Mesothelial cell of epicardium (in vitro differentiated cells): Measurements from ENCODE around the gene ZNF750. TPM values are rescaled to one million over a fixed set of nuclear protein-coding genes. Genes with fewer than 3 reads are reported as not detected.

Experiments
- DNase-seq, 2 experiments: peaks; one replicate each; pipeline ENCODE4 v3.0.0; 2021; ENCODE audit warnings: low spot score in 2 of 2; ENCODE audit not compliant: unreplicated experiment in 2 of 2
- H3K27ac Mint-ChIP-seq: 2 replicates; pipeline ENCODE4 v1.8.0; 2021; ENCODE audit warnings: mixed read lengths
- H3K27me3 Mint-ChIP-seq: 2 replicates; pipeline ENCODE4 v1.8.0; 2021; ENCODE audit warnings: low read depth, mixed read lengths
- H3K36me3 Mint-ChIP-seq: 2 replicates; pipeline ENCODE4 v1.8.0; 2021; ENCODE audit warnings: mixed read lengths
- H3K4me1 Mint-ChIP-seq: 2 replicates; pipeline ENCODE4 v1.8.0; 2021; ENCODE audit warnings: mixed read lengths
- H3K4me3 Mint-ChIP-seq: 2 replicates; pipeline ENCODE4 v1.8.0; 2021; ENCODE audit warnings: mild to moderate bottlenecking, moderate library complexity, mixed read lengths
- H3K9me3 Mint-ChIP-seq: 2 replicates; pipeline ENCODE4 v1.8.0; 2021; ENCODE audit warnings: mixed read lengths
- total RNA-seq: library from RNA; stranded (reverse); gene quantifications from 3 replicates; pipeline ENCODE4 v1.2.1, GENCODE V29; 2021
- TF ChIP-seq, protein P1 (sequence below): fragments of 200-600 bp; sonication (generic); IDR thresholded peaks from one replicate; pipeline ENCODE4 v1.5.0; 2021; ENCODE audit warnings: antibody characterized with exemption; ENCODE audit not compliant: unreplicated experiment

Gene ZNF750
- total RNA-seq = 1.8 to 2.6 TPM (median 2.3 TPM) in 3 replicates

- Mint-ChIP-seq H3K9me3 (no peaks in the 10 kb centered on the region), H3K4me1 (peaks cover 55% of the 10 kb centered on the region), H3K27ac (peak within 1 kb of the TSS; percentile 97), H3K36me3 (no peaks in the 10 kb centered on the region), H3K27me3 (no peaks in the 10 kb centered on the region), H3K4me3 (peak within 1 kb of the TSS; percentile 60)
- TF ChIP-seq, protein P1, sequence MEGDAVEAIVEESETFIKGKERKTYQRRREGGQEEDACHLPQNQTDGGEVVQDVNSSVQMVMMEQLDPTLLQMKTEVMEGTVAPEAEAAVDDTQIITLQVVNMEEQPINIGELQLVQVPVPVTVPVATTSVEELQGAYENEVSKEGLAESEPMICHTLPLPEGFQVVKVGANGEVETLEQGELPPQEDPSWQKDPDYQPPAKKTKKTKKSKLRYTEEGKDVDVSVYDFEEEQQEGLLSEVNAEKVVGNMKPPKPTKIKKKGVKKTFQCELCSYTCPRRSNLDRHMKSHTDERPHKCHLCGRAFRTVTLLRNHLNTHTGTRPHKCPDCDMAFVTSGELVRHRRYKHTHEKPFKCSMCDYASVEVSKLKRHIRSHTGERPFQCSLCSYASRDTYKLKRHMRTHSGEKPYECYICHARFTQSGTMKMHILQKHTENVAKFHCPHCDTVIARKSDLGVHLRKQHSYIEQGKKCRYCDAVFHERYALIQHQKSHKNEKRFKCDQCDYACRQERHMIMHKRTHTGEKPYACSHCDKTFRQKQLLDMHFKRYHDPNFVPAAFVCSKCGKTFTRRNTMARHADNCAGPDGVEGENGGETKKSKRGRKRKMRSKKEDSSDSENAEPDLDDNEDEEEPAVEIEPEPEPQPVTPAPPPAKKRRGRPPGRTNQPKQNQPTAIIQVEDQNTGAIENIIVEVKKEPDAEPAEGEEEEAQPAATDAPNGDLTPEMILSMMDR = no peak
- DNase-seq = peak in 1 of 2 experiments; percentile 66
Observed at GRCh38 chr17:82839617-82840292, at the start of gene ZNF750. ZNF750 (minus strand) TSS chr17:82840022; CDS start chr17:82832454, 7,568 bp downstream.

DNA sequence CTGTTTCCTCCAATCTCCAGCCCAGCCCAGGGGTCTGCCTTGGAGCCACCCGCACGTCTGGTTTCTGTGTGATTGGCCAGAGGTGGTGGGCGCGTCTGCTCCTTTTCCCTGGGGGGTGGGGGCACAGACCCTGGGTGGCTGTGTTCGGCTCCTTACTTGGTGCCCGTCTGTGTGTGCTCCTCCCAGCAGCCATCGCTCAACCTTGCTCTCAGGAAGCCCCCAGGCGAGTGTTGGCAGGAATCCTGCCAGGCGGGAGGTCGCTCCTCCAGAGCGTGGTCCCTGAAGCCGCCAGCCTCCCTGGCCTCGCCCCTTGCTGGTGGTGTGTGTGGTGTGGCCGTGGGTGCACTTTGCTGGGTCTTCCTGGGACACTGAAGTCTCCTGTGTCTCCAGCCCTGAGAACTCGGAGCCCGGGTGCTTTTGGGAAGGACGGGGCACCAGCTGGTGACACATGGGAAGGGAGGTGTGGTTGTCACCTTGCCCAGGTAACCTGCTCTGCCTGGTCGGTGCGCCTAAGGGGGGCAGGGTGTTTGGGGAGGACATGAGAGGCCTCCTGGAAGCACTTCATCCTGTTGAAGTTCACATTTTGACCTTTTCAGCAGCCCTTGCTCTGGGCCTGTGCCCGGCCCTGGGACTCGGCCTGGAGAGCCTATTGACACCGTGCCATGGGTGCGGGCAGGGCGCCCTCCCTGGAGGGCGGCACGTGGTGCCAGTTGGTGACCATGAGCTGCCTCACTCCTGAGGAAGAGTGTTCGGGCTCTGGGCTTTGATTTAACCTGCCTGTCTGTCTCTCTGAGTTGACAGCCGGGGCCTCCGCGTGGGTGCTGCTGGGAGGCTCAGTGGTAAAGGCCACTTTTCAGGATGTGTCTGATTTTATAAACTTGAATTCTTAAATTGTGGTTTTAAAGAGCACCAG lies 49.0 kb upstream of the ZNF750 start:
- H3K27ac Mint-ChIP-seq = peak overlapping the region; percentile 77
- H3K4me1 Mint-ChIP-seq = peaks cover 61% of the 10 kb centered on the region

DNA sequence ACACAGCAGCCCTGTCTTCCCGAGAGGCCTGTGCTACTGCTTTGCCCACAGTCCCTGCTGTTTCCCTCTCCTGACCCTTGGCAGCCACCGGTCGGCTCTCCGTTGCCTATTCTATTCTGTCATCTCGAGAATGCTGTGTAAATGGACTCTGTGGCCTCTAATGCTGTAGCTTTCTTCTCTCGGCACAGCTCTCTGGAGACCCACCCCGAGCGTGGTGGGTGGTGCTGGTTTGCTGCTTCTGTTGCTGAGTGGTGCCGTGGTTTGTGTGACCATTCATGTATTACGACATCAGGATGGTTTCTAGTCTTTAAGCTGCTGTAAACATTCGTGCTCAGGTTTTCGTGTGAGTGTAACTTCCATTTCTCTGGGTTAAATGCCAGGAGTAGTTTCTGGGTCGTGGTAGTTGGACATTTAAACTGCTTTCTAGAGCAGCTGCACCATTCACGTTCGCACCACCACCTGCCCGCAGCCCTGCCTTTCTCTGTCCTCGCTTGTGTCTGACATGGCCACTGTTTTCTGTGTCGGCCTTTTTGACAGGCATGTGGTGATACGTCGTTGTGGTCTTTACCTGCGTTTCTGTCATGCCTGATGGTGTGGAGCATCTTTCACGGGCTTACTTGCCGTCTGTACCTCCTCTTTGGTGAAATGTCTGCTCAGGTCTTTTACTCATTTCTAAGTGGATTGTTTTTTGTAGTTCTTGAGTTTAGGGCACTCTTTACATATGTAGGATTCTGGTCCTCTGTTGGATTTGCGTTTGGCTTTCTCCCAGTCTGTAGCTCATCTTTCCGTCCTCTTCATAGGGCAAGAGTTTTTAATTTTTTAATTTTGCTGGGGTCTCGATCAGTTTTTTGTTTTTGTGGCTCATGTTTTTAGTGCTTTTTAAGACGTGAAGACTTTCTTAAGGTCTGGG lies 47.7 kb upstream of the ZNF750 start:
- H3K36me3 Mint-ChIP-seq = peaks cover 18% of the 10 kb centered on the region
- TF ChIP-seq, protein P1 = no peak
- no peak for DNase-seq
- H3K27ac Mint-ChIP-seq = no peak overlapping the region
- no peaks in the 10 kb centered on the region for H3K27me3 Mint-ChIP-seq
- peaks cover 50% of the 10 kb centered on the region for H3K4me1 Mint-ChIP-seq
- H3K4me3 Mint-ChIP-seq = no peak overlapping the region
- H3K9me3 Mint-ChIP-seq = peaks cover 6% of the 10 kb centered on the region

More for the DNA sequence above, 49.0 kb upstream of the ZNF750 start:
- H3K4me3 Mint-ChIP-seq = no peak overlapping the region
- no peaks in the 10 kb centered on the region for H3K27me3 Mint-ChIP-seq
- TF ChIP-seq, protein P1 = no peak
- DNase-seq = no peak
- H3K36me3 Mint-ChIP-seq = peaks cover 18% of the 10 kb centered on the region
- H3K9me3 Mint-ChIP-seq = peaks cover 6% of the 10 kb centered on the region

GRCh38 chr17:82884970-82885353 lies 45.1 kb upstream of the ZNF750 start:
- H3K9me3 Mint-ChIP-seq = peaks cover 6% of the 10 kb centered on the region
- peaks cover 43% of the 10 kb centered on the region for H3K4me1 Mint-ChIP-seq
- peak overlapping the region; percentile 30 for H3K27ac Mint-ChIP-seq
- peaks cover 18% of the 10 kb centered on the region for H3K36me3 Mint-ChIP-seq
- no peak overlapping the region for H3K4me3 Mint-ChIP-seq
- TF ChIP-seq, protein P1 = no peak
- no peak for DNase-seq
- no peaks in the 10 kb centered on the region for H3K27me3 Mint-ChIP-seq

DNA sequence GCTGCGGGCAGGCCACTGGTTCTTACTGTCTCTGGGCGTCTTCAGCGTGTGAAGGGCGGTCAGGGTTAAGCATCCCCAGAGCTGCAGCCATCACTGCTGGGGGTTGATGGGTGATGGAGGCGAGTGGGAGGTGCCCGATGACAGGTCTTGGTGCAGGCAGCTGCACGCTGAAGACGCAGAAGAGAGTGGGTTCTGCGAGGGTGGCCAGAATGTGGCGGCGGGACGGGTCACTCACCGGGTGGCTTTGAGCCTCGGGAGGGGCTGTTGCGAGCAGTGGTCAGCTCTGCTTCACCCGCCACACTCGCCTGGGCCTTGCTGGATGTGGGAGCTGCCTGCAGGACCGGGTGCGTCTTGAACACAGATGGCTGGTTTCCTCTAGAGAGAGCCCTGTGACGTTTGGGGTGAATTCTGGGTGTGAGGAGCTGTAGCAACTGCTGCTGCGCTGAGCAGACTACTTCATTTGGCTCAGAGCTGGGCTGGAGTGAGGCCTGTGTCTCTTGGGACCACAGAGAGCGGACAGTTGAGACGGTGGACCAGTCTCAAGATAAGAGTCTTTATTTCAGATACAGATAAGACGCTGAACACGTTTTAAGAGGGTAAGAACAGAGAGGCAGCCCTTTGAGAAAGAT lies 44.6 kb upstream of the ZNF750 start:
- peaks cover 19% of the 10 kb centered on the region for H3K36me3 Mint-ChIP-seq
- H3K4me1 Mint-ChIP-seq = peaks cover 39% of the 10 kb centered on the region
- TF ChIP-seq, protein P1 = no peak

More for the DNA sequence above, 44.6 kb upstream of the ZNF750 start:
- no peaks in the 10 kb centered on the region for H3K27me3 Mint-ChIP-seq
- H3K9me3 Mint-ChIP-seq = peaks cover 6% of the 10 kb centered on the region
- H3K4me3 Mint-ChIP-seq = no peak overlapping the region
- DNase-seq = no peak
- H3K27ac Mint-ChIP-seq = peak overlapping the region; percentile 64
